Measurements from ENCODE around the gene ACTN4.

ACTN4 gene

DNA sequence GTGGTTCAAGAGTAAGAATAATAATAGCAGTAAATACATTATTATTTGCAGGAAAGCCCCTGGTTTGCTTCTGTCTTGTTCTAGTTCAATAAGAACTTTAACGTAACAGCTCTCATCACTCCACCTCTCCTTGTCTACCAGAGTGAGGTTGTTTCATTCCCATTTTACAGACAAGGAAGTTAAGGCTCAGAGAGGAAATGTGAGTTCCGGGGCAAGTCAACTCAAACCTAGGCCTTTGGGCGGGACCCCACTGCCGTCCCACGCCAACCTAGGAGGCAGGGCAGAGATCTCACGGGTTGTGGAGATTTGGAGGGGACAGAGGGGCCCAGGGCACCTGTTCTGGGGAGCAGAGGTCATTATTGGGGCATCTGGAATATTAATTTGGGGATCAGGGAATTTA lies 31.2 kb upstream of the ACTN4 start:
- H3K36me3 ChIP-seq: peaks cover 13% of the 10 kb centered on the region
- no peaks in the 10 kb centered on the region for H3K9me3 ChIP-seq
- H3K4me1 ChIP-seq (ENCODE audit: control insufficient read depth in 1 of 2, insufficient read depth in 1 of 2, low read depth in 1 of 2, low read length in 1 of 2): peaks cover 21 to 27% of the 10 kb centered on the region in 2 experiments
- no peak overlapping the region for H3K27ac ChIP-seq
- H3K27me3 ChIP-seq: no peaks in the 10 kb centered on the region
- no peak overlapping the region for H3K4me3 ChIP-seq (ENCODE audit: low read depth in 1 of 2, low read length in 1 of 2)
- TF ChIP-seq, protein P1, sequence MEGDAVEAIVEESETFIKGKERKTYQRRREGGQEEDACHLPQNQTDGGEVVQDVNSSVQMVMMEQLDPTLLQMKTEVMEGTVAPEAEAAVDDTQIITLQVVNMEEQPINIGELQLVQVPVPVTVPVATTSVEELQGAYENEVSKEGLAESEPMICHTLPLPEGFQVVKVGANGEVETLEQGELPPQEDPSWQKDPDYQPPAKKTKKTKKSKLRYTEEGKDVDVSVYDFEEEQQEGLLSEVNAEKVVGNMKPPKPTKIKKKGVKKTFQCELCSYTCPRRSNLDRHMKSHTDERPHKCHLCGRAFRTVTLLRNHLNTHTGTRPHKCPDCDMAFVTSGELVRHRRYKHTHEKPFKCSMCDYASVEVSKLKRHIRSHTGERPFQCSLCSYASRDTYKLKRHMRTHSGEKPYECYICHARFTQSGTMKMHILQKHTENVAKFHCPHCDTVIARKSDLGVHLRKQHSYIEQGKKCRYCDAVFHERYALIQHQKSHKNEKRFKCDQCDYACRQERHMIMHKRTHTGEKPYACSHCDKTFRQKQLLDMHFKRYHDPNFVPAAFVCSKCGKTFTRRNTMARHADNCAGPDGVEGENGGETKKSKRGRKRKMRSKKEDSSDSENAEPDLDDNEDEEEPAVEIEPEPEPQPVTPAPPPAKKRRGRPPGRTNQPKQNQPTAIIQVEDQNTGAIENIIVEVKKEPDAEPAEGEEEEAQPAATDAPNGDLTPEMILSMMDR (IDR thresholded peaks at IDR 0.05): no peak

- no peaks in the 10 kb centered on the region for H3K9me3 ChIP-seq
- H3K27me3 ChIP-seq: no peaks in the 10 kb centered on the region
- H3K27ac ChIP-seq: no peak overlapping the region
- H3K4me1 ChIP-seq (ENCODE audit: control insufficient read depth in 1 of 2, insufficient read depth in 1 of 2, low read depth in 1 of 2, low read length in 1 of 2): peaks cover 21 to 27% of the 10 kb centered on the region in 2 experiments
- H3K36me3 ChIP-seq: peaks cover 19% of the 10 kb centered on the region
- TF ChIP-seq, protein P1 (IDR thresholded peaks at IDR 0.05): no peak
- H3K4me3 ChIP-seq (ENCODE audit: low read depth in 1 of 2, low read length in 1 of 2): peak overlapping the region; percentile 73 to 92
Measured at GRCh38 chr19:38617283-38617763, 30.1 kb upstream of the ACTN4 start.

DNA sequence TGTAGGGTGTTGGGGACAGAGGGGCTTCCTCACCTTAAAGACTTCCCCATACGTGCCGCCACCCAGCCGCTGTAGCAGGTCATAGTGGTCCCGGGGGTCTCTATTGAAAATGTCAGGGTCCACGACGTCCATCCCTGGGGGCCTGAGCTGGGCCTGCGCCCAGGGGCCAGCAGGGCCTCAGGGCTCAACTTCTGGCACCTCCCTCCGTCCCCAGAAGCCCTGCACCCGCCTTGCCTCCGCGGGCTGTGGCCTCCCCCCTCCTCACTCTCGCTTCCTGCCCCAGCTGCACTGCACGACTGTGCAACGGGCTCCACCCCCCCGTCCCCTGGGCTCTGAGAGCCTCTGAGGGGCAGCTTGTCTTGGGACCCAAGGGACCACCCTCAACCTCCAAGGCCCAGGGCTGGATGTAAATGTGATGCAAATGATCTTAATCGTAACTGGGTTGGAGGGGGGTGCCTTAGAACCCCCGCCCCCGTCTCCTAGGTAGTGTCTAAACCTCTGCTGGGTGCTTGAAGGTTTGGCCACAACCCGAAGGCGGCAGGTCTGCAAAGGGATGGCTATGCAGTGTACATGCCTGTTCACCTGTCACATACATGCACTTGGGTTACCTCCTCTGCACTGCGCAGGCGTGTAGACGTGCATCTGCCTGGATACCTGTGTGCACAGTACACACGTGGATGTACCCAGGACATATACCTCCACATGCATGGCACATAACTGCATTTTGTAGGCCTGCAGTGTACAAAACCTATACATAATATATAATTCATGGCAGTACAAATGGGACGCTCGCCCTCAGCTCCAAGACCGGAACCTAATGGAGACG lies 29.5 kb upstream of the ACTN4 start, which contains the start of gene MAP4K1:
TSS of gene MAP4K1 (minus strand) at position 190 of the 826 bp plus-strand sequence. CDS start at position 132, 58 bp downstream.
- H3K36me3 ChIP-seq: peaks cover 24% of the 10 kb centered on the region
- TF ChIP-seq, protein P1 (IDR thresholded peaks at IDR 0.05): no peak
- H3K9me3 ChIP-seq: no peaks in the 10 kb centered on the region
- peak within 1 kb of the TSS; percentile 73 to 92 for H3K4me3 ChIP-seq (ENCODE audit: low read depth in 1 of 2, low read length in 1 of 2)
- H3K27me3 ChIP-seq: no peaks in the 10 kb centered on the region
- peak within 1 kb of the TSS; percentile 85 for H3K27ac ChIP-seq
- H3K4me1 ChIP-seq (ENCODE audit: control insufficient read depth in 1 of 2, insufficient read depth in 1 of 2, low read depth in 1 of 2, low read length in 1 of 2): peaks cover 21 to 27% of the 10 kb centered on the region in 2 experiments

- Histone ChIP-seq H3K27me3 (no peaks in the 10 kb centered on the region), H3K4me3 (ENCODE audit: low read depth in 1 of 2, low read length in 1 of 2) (peak within 1 kb of the TSS; percentile 73 to 92), H3K9me3 (no peaks in the 10 kb centered on the region), H3K36me3 (peaks cover 31% of the 10 kb centered on the region), H3K4me1 (ENCODE audit: control insufficient read depth in 1 of 2, insufficient read depth in 1 of 2, low read depth in 1 of 2, low read length in 1 of 2) (peaks cover 21 to 27% of the 10 kb centered on the region in 2 experiments), H3K27ac (peak within 1 kb of the TSS; percentile 85)
- TF ChIP-seq, protein P1 (IDR thresholded peaks at IDR 0.05): no peak
Measured at GRCh38 chr19:38618590-38619360, 28.7 kb upstream of the ACTN4 start, which contains the start of gene EIF3K. TSS of gene EIF3K (plus strand) at chr19:38619188. CDS start at chr19:38619269, 81 bp downstream.

GRCh38 chr19:38619361-38620174 lies 27.9 kb upstream of the ACTN4 start:
- Histone ChIP-seq H3K9me3 (no peaks in the 10 kb centered on the region), H3K36me3 (peaks cover 39% of the 10 kb centered on the region), H3K4me3 (ENCODE audit: low read depth in 1 of 2, low read length in 1 of 2) (peak overlapping the region; percentile 73 to 92), H3K27me3 (no peaks in the 10 kb centered on the region), H3K4me1 (ENCODE audit: control insufficient read depth in 1 of 2, insufficient read depth in 1 of 2, low read depth in 1 of 2, low read length in 1 of 2) (peaks cover 21 to 27% of the 10 kb centered on the region in 2 experiments), H3K27ac (peak overlapping the region; percentile 85)
- TF ChIP-seq, protein P1 (IDR thresholded peaks at IDR 0.05): no peak
